Measurements from ENCODE around the gene TFCP2.
A peak's percentile ranks its signal among the peaks of the same experiment; 100 is the strongest.

TFCP2 gene

GRCh38 chr12:51174501-51174900, 1.6 kb upstream of the TFCP2 start:
- no peaks in the 10 kb centered on the region for H3K27me3 ChIP-seq (ENCODE audit: control insufficient read depth, insufficient read depth, low read length)
- H3K9me3 ChIP-seq (ENCODE audit: control insufficient read depth, low read length), result no peaks in the 10 kb centered on the region
- H3K4me1 ChIP-seq (ENCODE audit: control insufficient read depth, insufficient read depth, low read length), result peaks cover 6% of the 10 kb centered on the region
- H3K36me3 ChIP-seq (ENCODE audit: control insufficient read depth, insufficient read depth, low read length), result no peaks in the 10 kb centered on the region
- no peak overlapping the region for H3K4me3 ChIP-seq (ENCODE audit: low read length)
- H3K9ac ChIP-seq (ENCODE audit: low read length), result no peak overlapping the region

DNA sequence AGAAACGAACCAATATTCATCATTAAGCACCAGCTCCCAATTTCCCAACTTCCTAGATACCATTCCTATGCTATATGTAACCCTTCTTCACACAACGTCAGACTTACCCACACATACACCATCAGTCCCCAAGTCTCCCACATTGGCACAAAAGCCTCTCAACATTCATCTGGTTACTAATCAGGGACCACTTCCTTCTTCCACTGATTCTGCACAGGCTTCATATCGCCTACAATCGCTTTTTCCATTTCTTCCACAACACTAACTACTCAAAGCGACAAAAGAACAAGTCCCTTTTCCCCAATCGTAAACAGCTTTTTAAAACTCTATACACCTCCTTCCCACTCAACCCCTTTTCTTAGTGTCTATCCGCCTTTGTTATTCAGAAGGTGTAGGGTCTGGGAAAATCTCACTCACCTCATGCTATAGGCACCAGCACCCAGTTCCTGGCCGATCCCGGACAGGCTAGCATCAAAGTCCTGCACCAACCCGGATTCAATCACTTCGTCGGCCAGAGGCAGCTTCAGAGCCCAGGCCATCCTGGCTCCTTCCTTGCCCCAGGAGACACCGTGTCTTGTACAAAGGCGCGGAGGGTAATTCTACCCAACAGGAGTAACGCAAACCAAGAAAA, 936 bp downstream of the TFCP2 start:
- Histone ChIP-seq H3K9ac (ENCODE audit: low read length) (peak overlapping the region; percentile 90), H3K4me1 (ENCODE audit: control insufficient read depth, insufficient read depth, low read length) (peaks cover 6% of the 10 kb centered on the region), H3K9me3 (ENCODE audit: control insufficient read depth, low read length) (no peaks in the 10 kb centered on the region), H3K36me3 (ENCODE audit: control insufficient read depth, insufficient read depth, low read length) (no peaks in the 10 kb centered on the region), H3K4me3 (ENCODE audit: low read length) (peak overlapping the region; percentile 65), H3K27me3 (ENCODE audit: control insufficient read depth, insufficient read depth, low read length) (no peaks in the 10 kb centered on the region)

DNA sequence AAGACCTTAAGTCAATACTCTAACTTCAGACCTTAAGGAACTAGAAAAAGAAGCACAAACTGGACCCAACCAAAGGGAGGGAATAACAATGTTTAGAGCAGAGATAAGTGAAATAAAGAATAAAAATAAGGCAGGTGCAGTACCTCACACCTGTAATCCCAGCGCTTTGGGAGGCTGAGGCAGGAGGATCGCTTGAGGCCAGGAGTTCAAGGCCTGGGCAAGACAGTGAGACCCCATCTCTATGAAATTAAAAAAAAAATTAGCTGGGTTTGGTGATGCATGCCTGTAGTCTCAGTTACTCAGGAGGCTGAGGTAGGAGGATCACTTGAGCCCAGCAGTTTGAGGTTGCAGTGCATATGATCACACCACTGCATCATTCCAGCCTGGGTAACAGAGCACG, 9.1 kb downstream of the TFCP2 start:
- H3K4me3 ChIP-seq (ENCODE audit: low read length), result no peak overlapping the region
- no peaks in the 10 kb centered on the region for H3K36me3 ChIP-seq (ENCODE audit: control insufficient read depth, insufficient read depth, low read length)
- H3K9ac ChIP-seq (ENCODE audit: low read length), result no peak overlapping the region
- H3K4me1 ChIP-seq (ENCODE audit: control insufficient read depth, insufficient read depth, low read length), result no peaks in the 10 kb centered on the region
- no peaks in the 10 kb centered on the region for H3K27me3 ChIP-seq (ENCODE audit: control insufficient read depth, insufficient read depth, low read length)
- H3K9me3 ChIP-seq (ENCODE audit: control insufficient read depth, low read length), result no peaks in the 10 kb centered on the region

DNA sequence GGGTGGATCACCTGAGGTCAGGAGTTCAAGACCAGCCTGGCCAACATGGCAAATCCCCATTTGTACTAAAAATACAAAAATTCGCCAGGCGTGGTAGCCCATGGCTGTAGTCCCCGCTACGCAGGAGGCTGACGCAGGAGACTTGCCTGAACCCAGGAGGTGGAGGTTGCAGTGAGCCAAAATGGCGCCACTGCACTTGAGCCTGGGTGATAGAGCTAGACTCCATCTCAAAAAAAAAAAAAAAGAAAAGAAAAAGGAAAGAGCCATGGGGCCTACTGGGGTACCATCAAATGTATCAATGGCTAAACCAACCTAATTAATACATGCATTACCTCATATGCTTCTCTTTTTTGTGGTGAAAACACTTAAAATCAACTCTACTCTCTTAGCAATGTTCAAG, 10.7 kb downstream of the TFCP2 start:
- no peak overlapping the region for H3K4me3 ChIP-seq (ENCODE audit: low read length)
- no peaks in the 10 kb centered on the region for H3K27me3 ChIP-seq (ENCODE audit: control insufficient read depth, insufficient read depth, low read length)
- no peaks in the 10 kb centered on the region for H3K36me3 ChIP-seq (ENCODE audit: control insufficient read depth, insufficient read depth, low read length)
- no peak overlapping the region for H3K9ac ChIP-seq (ENCODE audit: low read length)
- H3K4me1 ChIP-seq (ENCODE audit: control insufficient read depth, insufficient read depth, low read length), result no peaks in the 10 kb centered on the region
- H3K9me3 ChIP-seq (ENCODE audit: control insufficient read depth, low read length), result no peaks in the 10 kb centered on the region

DNA sequence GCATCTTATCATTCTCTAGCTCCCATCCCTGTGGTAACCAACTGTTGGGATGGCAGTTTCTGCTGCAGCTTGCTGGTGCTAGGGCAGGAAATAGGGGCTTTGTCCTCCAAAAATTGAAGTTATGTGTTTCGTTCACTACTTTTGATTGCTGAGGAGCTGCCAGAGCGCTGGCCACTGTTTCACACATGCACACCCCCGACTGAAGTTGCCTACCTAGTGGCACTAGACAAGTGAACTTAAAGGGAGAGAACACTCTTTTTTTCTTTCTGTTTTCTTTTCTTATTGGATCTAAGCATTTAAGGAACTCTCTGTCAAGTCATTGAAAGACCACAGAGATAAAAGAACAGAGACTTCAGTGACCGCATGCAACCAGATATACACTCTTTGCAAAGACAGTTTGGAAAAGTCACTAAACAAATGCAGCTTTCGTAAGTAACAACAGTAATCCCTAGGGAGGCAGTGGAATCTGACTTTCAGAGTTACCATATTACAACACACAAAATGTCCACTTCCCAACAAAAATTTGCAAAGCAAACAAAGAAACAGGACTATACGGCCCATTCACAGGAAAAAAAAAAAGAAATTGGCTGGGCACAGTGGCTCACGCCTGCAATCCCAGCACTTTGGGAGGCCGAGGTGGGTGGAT, 12.0 kb downstream of the TFCP2 start:
- Histone ChIP-seq H3K9ac (ENCODE audit: low read length) (no peak overlapping the region), H3K36me3 (ENCODE audit: control insufficient read depth, insufficient read depth, low read length) (no peaks in the 10 kb centered on the region), H3K27me3 (ENCODE audit: control insufficient read depth, insufficient read depth, low read length) (no peaks in the 10 kb centered on the region), H3K9me3 (ENCODE audit: control insufficient read depth, low read length) (no peaks in the 10 kb centered on the region), H3K4me3 (ENCODE audit: low read length) (no peak overlapping the region), H3K4me1 (ENCODE audit: control insufficient read depth, insufficient read depth, low read length) (no peaks in the 10 kb centered on the region)

GRCh38 chr12:51156245-51156765, 16.6 kb downstream of the TFCP2 start:
- Histone ChIP-seq H3K4me1 (ENCODE audit: control insufficient read depth, insufficient read depth, low read length) (no peaks in the 10 kb centered on the region), H3K36me3 (ENCODE audit: control insufficient read depth, insufficient read depth, low read length) (no peaks in the 10 kb centered on the region), H3K4me3 (ENCODE audit: low read length) (no peak overlapping the region), H3K9me3 (ENCODE audit: control insufficient read depth, low read length) (no peaks in the 10 kb centered on the region), H3K9ac (ENCODE audit: low read length) (no peak overlapping the region), H3K27me3 (ENCODE audit: control insufficient read depth, insufficient read depth, low read length) (no peaks in the 10 kb centered on the region)

GRCh38 chr12:51152953-51153352, 20.0 kb downstream of the TFCP2 start:
- Histone ChIP-seq H3K27me3 (ENCODE audit: control insufficient read depth, insufficient read depth, low read length) (no peaks in the 10 kb centered on the region), H3K9me3 (ENCODE audit: control insufficient read depth, low read length) (no peaks in the 10 kb centered on the region), H3K9ac (ENCODE audit: low read length) (no peak overlapping the region), H3K4me3 (ENCODE audit: low read length) (no peak overlapping the region), H3K36me3 (ENCODE audit: control insufficient read depth, insufficient read depth, low read length) (no peaks in the 10 kb centered on the region), H3K4me1 (ENCODE audit: control insufficient read depth, insufficient read depth, low read length) (no peaks in the 10 kb centered on the region)

- Histone ChIP-seq H3K4me1 (ENCODE audit: control insufficient read depth, insufficient read depth, low read length) (no peaks in the 10 kb centered on the region), H3K4me3 (ENCODE audit: low read length) (no peak overlapping the region), H3K27me3 (ENCODE audit: control insufficient read depth, insufficient read depth, low read length) (no peaks in the 10 kb centered on the region), H3K36me3 (ENCODE audit: control insufficient read depth, insufficient read depth, low read length) (no peaks in the 10 kb centered on the region), H3K9me3 (ENCODE audit: control insufficient read depth, low read length) (no peaks in the 10 kb centered on the region), H3K9ac (ENCODE audit: low read length) (no peak overlapping the region)
These were observed 22.2 kb downstream of the TFCP2 start for GRCh38 chr12:51150777-51151176.

DNA sequence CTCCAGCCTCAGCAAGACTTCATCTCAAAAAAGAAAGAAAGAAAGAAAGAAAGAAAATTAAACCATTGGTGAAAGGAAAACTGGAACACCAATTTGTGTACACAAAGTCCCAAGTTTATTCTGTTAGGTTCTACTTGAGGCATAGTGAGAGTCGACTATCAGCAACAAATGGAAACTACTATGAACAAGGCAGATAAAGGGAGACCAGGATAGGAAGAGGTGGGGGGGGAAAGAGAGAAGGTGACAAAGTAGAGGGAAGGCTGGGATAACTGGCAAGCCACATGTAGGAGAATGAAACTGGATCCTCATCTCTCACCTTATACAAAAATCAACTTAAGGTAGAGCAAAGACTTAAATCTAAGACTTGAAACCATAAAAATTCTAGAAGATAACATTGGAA, 25.6 kb downstream of the TFCP2 start:
- Histone ChIP-seq H3K9me3 (ENCODE audit: control insufficient read depth, low read length) (no peaks in the 10 kb centered on the region), H3K4me3 (ENCODE audit: low read length) (no peak overlapping the region), H3K36me3 (ENCODE audit: control insufficient read depth, insufficient read depth, low read length) (no peaks in the 10 kb centered on the region), H3K4me1 (ENCODE audit: control insufficient read depth, insufficient read depth, low read length) (no peaks in the 10 kb centered on the region), H3K27me3 (ENCODE audit: control insufficient read depth, insufficient read depth, low read length) (no peaks in the 10 kb centered on the region), H3K9ac (ENCODE audit: low read length) (no peak overlapping the region)

- H3K9me3 ChIP-seq (ENCODE audit: control insufficient read depth, low read length), result no peaks in the 10 kb centered on the region
- no peak overlapping the region for H3K9ac ChIP-seq (ENCODE audit: low read length)
- no peaks in the 10 kb centered on the region for H3K36me3 ChIP-seq (ENCODE audit: control insufficient read depth, insufficient read depth, low read length)
- H3K4me3 ChIP-seq (ENCODE audit: low read length), result no peak overlapping the region
- no peaks in the 10 kb centered on the region for H3K4me1 ChIP-seq (ENCODE audit: control insufficient read depth, insufficient read depth, low read length)
- H3K27me3 ChIP-seq (ENCODE audit: control insufficient read depth, insufficient read depth, low read length), result no peaks in the 10 kb centered on the region
These were observed 33.6 kb downstream of the TFCP2 start for GRCh38 chr12:51139292-51139844.

GRCh38 chr12:51132693-51133092, 40.2 kb downstream of the TFCP2 start:
- H3K4me3 ChIP-seq (ENCODE audit: low read length), result no peak overlapping the region
- H3K36me3 ChIP-seq (ENCODE audit: control insufficient read depth, insufficient read depth, low read length), result no peaks in the 10 kb centered on the region

GRCh38 chr12:51131745-51132521, 41.0 kb downstream of the TFCP2 start:
- Histone ChIP-seq H3K36me3 (ENCODE audit: control insufficient read depth, insufficient read depth, low read length) (no peaks in the 10 kb centered on the region), H3K9ac (ENCODE audit: low read length) (no peak overlapping the region), H3K9me3 (ENCODE audit: control insufficient read depth, low read length) (no peaks in the 10 kb centered on the region), H3K4me3 (ENCODE audit: low read length) (no peak overlapping the region), H3K4me1 (ENCODE audit: control insufficient read depth, insufficient read depth, low read length) (no peaks in the 10 kb centered on the region), H3K27me3 (ENCODE audit: control insufficient read depth, insufficient read depth, low read length) (no peaks in the 10 kb centered on the region)

More at GRCh38 chr12:51132693-51133092, 40.2 kb downstream of the TFCP2 start:
- Histone ChIP-seq H3K27me3 (ENCODE audit: control insufficient read depth, insufficient read depth, low read length) (no peaks in the 10 kb centered on the region), H3K4me1 (ENCODE audit: control insufficient read depth, insufficient read depth, low read length) (no peaks in the 10 kb centered on the region), H3K9me3 (ENCODE audit: control insufficient read depth, low read length) (no peaks in the 10 kb centered on the region), H3K9ac (ENCODE audit: low read length) (no peak overlapping the region)
